GM19372 (cell line): ENCODE data around the gene AFAP1L2.
"Not testable (repeated sequence)": the region's sequence is repeated elsewhere in the genome, so short reads cannot be mapped to it uniquely, and the experiment has no call there.

Experiments
- ATAC-seq: cut with Tn5 transposase; IDR thresholded peaks from one replicate; pipeline ENCODE4 v1.9.1; 2021; ENCODE audit warnings: mild to moderate bottlenecking, low read depth, moderate library complexity; ENCODE audit not compliant: unreplicated experiment

Gene AFAP1L2

DNA sequence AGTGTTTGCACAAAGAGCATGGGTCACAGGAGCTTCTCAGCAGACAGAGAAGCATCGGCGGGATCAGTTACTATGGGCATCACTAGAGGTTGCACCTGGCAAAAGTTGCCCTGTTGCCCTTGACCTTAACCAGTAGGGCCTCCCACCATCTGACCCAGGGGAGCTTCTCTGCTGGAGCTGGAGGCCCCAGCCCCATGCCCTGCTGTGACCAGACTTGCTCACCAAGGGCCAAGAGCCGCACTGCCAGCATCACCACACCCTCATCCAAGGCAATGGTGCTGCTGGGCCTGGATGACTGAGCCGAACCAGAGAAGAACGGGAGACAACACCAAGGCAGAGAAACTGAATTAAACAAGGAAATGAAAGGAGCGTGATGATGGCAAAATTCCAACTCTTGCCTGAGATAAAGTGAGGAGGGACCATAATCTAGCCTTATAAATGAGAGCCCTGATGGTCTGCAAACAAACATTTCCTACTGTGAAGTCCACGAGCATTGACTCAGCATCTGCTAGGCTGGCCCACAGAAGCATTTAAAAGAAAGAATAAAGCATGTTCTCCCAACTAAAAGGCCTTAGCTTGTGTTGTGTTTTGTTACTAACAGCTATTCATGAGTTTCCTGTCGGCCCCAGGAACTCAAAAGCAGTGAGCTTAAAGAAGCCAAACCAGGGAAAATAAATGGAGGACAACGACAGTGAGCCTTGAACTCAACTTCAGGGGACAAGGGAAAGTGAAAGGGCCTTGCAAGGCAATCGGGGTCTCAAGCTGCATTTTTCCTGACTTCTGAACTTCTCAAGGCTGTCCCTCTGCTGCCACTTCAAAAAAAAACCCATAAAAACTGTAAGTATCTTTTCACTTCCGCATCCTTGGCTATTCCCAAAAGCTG, 60.4 kb downstream of the AFAP1L2 start:
- ATAC-seq = no peak

DNA sequence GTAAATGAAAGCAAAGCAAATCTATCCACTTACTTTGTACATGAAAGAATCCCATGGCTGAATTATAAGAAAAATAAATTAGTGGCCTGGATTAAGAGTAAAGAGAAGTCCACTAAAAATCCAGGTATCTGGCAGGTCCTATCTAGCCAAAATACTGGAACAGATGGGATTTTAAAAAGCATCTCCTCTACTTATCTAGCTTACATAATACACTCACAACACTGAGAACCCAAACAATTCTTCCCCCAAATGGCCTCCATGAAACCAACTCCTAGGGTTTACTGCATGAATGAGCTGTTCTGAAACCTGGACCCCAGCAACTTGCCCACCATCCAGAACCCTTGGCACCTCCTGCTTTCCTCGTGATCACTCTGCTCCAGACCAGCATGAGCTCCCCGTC, 61.3 kb downstream of the AFAP1L2 start:
- ATAC-seq = no peak

DNA sequence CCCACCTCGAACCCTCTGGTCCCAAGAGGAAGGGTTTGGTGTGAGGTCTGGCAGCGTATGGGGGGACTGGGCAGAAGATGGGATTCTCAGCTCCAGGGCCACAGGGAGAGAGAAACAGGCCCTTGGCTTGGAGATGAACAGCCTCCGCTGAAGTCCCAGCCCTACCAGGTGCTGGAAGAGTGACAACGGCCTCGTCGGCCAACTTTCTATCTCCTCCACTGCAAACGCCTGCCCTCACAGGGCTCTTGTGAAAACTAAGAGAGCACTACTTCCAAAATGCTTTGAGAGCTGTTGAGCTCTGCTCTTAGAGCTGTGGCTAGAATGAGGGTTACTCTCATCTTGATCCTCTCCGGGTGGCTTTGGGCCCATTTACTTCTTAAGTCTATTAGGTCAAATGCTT, 63.5 kb downstream of the AFAP1L2 start:
- ATAC-seq = no peak

DNA sequence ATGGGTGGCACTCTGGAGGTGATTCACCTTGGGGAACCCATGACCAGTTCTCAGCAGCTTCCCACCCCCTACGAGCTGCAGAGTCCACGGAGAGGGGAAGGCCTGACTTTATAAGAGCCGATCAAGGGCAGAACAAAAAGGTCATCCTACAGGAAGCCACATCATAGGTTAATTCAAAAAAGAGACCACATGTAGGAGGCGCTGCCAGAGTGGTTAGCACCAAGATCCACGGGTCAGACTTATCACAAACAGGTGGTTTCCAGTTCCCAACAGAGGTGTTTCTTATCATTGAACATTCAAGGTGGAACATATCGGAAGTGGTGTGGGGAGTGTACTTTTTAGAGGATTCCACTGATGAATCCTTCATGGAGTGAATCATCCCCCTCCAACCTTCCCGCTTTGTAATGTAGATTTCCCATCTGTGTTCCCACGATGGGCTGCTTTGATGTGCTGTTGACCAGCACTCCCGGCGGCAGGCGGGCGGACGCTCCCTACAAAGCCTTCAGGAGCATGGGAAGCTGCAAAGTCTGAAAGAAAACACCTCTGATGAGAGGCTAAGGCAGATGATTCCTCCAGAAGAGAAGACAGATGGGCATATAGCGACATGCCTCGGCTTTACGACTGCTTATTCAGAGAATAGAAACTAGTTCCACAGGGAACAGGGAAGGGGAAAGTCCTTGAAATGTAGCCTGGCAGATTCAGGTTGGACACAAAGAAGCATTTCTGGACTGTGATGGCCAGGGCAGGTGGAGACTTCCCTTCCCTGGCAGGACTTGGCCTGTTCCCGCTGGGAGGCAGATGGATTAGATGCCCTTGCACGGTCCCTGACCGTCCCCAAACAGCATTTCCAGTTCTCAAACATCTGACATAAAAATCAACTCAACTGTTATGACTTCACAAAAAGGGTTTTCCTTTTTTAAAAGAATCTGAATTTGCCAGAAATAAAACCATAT, 66.5 kb downstream of the AFAP1L2 start:
- no peak for ATAC-seq

DNA sequence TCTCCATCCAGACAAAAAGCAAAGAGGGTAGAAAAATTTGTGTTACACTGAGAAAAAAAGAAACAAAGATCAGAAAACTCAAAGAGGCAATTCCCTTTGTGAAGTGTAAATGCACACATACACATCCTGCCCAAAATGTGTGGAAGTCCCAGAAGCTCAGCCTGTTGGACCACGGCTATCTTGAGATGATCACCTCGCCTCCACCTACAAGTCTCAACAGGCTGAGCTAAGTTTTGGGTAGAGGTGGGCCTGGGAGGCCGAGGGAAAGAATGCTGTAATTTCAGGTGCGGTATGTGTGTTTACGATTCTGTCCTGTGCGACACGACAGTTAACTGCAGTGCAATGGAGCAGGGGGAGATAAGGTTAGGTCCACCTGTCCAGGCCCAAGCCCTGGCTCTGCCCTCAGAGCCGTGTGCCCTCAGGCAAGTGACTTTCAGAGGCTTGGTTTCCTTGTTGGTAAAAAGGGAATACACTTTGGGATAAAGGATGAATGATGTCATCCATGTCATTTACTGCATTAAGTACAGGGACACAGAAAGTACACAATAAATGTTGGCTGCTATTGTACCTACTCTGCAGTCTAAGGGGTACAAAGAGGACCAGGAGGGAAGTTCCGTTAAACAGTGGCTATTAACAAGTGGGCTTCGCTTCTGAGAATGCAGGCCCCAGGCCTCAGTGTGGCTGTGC, 67.3 kb downstream of the AFAP1L2 start:
- no peak for ATAC-seq

DNA sequence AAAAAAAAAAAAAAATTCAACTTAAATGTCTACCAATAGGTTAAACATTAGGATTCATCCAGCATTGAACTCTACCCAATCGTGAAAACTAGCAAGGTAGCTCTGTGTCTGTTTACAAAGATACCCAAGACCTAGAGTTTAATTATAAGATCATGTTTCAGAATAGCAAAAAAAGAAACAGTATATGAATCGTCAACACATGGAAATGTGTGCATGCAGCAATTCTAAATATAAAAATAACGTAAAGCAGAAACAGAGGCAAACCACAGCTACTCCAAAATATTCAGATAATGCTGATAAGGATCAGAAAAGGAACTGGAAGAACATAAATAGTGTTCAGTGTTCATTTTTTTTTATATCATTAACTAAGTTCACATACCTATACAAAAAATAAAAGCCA, 68.7 kb downstream of the AFAP1L2 start:
- no peak for ATAC-seq

DNA sequence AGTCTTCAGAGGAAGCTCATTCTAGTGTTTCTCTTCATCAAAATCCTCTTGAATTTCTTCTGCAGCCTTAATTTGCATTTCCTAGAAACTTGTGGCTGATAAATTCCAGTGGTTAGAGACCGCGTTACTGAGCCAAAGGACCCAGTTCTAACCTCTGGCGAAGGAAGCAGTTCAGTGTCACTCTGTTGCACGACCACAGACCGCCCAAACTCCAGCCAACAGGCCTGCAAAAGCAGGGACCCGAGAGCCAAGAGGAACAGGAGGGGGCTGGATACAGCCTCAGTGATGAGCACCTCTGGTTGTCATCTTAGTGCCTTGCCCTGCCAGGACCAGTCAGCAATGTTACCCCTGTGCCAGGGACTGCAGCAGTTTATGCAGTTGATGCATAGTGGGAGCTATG, 70.0 kb downstream of the AFAP1L2 start:
- no peak for ATAC-seq

DNA sequence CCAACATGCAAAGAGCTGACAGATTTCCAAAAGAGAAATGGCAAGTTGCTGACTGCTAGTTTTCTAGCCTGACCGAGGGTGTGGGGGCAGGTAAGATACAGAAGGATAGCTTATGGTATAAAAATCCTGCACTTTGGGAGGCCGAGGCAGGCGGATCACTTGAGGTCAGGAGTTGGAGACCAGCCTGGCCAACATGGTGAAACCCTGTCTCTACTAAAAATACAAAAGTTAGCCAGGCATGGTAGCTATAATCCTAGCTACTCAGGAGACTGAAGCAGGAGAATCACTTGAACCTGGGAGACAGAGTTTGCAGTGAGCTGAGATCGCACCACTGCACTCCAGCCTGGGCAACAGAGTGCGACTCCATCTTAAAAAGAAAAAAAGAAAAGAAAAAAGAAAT, 70.9 kb downstream of the AFAP1L2 start:
- not testable (repeated sequence) for ATAC-seq

DNA sequence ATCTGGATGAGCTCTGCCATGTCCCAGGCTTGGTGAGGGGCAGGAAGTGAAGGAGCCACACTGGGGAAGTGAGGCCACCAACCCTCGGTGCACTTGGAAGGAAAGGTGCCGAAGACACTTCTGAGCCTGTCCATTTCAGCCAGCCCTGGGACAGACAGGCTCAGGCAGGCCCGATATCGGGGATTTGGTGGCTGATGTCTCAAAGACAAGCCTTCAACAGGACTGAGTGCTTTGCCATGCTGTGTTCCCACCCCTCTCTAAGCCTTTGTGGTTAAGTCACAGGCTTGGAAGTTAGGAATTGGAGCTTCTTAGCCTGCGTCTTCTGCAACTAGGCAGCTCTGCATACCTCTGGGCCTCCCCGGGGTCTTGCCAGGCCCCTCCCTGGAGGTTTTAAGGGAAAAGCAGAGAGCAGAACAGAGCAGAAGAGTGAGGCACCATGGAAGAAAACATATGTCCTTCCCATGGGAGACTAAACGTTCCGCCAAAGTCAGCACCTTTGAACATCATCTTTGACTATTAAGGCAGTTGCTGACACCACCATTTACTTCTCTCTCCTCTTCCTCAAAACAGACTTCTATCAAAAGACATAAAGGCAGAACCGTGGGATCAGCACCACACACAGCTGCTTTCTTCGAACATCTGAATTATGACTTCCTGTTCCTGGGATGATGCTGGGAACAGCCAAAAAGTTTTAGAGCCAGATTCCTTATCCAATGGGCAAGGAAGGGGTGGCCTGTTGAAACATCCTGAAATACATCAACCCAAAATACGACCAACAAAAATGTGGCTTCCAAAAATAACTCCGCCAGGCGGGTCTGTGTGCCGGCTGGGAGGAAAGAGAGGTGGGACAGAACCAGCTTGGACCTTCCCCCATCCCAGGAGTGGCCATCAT, 71.8 kb downstream of the AFAP1L2 start:
- no peak for ATAC-seq

DNA sequence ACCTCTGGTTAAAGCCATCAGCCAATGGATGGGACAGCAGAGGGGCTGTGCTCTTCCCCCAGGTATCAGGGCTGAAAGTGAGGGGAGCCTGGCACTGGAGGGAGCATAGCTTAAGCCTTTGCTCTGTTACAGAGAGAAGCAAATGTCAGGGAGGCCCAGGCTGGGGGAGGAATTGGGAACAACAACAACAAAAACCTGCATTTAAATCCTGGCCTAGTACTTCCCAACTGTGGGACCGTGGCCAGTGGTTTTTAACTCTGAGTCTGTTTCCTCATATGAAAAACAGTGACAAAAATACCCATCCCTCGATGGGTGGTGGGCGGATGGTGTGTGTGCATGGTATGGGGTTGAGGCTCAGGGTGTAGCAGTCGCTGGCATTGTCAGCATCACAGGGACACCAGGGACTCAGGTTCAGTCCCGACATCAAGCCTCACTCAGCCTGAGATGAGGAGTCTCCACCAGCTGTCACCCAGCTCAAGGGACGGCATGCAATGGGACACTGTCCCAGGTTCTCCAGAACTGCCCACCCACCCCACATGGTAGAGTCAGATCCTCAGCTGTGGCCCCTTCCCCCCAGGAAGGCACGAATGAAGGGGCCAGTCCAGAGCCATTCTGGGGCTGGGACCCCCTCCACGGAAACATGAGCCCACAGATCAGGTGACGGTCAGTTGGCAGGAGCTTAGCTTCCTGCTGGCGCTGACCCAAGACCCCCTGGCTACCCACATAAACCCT, 74.5 kb downstream of the AFAP1L2 start:
- no peak for ATAC-seq

DNA sequence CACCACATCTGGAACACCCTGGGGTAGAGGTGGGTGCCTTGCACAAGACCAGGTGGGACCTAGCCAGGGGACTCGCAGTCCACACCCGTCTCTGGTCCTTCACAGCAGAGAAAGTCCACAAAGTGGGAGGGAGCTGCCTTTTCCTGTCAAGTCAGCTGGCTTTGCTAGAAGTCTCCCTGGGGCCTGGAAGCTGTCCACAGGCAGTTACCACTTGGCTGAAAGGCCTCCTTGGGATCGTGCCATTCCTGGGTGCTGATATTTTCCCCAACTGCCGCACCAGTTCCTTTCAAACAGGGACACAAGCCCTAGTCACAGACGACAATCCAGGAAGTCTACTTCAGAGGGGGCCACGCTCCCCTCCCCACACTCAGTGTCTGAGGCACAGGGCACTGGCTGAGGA, 75.4 kb downstream of the AFAP1L2 start:
- ATAC-seq = no peak

DNA sequence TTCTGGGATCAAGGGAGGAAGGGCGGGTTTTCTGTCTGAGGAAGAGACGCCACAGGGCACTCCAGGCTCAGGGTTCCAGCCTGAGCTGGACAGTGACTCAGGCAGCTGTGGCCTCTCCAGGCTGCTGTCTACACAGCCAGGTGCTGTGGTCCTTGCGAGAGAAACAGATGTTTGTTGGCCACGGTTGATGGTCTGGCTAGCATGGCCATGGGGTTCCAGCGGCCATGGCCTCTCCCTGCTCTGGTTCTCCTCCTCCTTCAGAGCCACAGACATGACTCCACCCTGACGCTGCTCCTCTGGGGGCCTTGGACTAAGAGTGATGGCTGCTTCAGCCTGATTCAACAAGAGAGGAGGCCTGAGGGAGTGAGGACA, 75.9 kb downstream of the AFAP1L2 start:
- ATAC-seq = no peak

DNA sequence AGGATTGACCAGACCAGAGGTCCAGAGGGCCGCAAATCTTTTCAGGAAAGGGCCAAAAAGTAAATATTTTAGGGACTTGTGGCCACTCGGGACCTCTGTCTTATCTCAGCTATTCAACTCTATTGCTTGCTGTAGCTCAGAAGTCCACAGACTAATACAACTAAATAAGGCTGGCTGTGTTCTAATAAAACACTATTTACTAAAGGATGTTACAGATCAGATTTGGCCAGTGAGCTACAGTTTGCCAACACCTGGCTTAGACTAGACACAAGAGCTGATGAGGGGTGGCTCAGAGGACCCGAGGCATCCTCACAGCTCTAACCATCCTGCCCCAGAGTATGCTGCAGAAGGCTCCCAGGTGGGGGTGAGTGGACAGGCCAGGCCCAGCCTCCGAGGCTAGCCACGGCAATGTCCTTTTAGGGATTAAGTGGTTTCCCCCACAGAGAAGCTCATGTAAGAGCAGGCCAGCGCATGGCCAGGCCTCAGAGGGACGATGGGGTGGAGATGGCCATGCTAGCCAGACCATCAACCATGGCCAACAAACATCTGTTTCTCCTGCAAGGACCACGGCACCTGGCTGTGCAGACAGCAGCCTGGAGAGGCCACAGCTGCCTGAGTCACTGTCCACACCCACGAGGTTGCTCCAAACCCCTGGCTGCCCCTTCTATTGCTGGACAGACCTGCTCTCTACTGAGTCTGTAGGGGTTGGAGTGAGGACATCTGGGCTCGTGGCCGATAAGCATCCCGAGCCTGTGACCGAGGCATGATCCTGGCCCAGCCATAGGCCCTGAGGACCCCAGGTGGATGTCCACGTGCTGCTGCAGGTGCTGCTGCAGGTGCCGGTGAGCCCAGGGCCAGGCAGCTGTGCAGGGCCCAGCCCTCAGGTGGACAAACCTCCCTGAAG, 76.5 kb downstream of the AFAP1L2 start:
- ATAC-seq = no peak

DNA sequence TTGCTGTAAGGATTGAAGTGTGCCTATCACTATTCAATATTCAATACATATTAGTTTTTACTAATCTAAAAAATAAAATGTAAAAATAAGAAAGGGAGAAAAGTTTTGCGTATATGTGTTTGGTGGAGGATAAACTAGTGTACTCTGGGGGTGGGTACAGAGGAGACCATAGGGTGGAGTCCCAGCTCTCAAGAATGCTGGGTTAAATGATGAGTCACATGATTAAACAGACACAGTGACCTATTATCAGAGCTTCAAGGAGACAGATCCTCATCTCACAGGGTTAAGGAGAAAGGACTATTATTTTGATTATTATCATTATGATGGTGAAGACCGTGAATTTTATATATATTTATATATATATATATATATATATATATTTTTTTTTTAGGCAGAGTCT, 77.5 kb downstream of the AFAP1L2 start:
- no peak for ATAC-seq

DNA sequence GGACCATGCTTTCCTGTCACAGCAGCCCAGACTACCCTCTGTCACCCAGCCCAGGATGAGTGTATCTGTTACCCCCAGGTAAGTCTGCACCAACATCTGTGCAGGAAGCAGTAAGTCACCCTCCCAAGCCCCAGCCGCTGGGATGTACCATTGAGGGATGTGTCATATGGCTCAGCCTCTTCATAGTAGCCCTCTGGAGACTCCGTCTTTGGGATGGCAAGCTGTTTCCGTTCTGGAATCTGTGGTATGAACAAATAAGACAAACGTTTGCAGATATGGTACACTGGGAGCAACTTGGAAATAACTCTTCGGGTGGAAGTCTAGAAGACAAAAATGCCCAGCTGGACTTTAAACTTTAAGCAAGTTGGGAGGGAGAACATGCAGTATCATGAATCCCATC, 81.3 kb downstream of the AFAP1L2 start:
- ATAC-seq = no peak

DNA sequence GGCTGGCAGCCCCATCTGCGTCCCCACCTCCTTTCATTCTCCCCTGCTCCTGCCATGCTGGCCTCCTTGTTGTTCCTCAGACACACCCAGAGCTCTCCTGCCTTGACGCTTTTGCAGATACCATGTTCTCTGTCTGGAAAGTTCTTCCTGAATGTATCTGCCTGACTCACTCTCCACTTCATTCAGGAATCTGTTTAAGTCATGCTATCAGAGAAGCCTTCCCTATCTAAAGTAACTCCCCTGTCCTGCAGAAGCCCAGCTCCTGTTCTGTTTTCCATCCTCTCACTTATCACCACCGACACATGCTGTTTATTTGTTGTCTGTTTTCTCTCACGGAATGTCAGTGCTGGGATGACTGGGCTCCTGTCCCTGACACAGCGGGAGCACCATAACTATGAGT, 82.0 kb downstream of the AFAP1L2 start:
- ATAC-seq = no peak

DNA sequence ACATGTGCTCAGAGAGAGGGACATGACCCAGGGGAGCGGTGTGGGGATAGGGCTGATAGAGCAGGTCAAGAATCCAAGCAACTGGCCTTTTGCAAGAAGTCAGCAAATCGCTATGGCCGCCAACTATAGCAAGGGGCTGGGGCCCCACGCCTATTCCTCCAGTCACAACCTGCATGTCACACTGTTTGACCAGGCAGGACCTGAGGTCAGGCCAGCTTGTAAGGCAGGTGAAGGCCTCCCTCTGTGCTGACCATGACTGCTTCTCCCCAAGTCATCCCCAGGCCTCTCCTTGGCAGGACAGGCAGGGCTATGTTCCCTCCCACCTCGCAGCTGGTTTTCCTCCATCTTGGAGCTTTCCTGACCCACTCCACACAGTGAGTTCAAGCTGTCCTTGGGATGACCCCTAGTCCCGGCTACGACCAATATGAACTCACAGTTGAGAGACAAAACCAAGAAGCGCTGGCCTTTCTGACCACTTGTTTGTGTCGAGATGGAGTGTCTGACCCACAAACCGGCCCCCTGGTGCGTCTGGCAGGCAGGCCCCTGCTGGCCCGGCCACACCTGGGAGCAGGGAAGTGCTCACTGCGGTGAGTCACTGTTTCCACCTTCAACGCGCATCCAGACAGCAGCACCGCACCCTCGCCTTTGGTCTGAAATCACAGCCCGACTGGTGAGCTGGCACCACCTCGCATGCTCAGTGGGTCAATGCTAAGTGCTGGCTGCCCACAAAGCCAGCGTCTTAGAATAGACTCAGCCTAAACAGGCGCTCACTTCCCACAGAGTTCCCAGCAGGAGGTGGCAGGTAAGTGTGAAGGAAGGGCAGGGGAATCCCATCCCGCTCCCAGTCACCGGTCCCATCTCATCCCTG, 83.8 kb downstream of the AFAP1L2 start:
- no peak for ATAC-seq
